Measurements from ENCODE around the gene DNAJC13.

GRCh38 chr3:132550579-132551305, 133.4 kb downstream of the DNAJC13 start:
- TF ChIP-seq CTCF (conservative IDR thresholded peaks at IDR 0.05; ENCODE audit: low read length), result no peak
- no peak for TF ChIP-seq EZH2phosphoT487 (IDR thresholded peaks at IDR 0.05; ENCODE audit: borderline replicate concordance, low read depth, low read length)

Data from OCI-LY7 (cell line).